Measurements from ENCODE around the gene FAM131B.

- no peak for TF ChIP-seq GATA2 (IDR thresholded peaks at IDR 0.05; ENCODE audit: low read depth, low read length)
- no peak for TF ChIP-seq GATA3 (IDR thresholded peaks at IDR 0.05; ENCODE audit: low read depth, low read length)
Measured at GRCh38 chr7:143351060-143351459, 11.5 kb downstream of the FAM131B start.

All from SH-SY5Y (cell line).